Glomerular endothelial cell (primary cell): ENCODE results near the gene AFDN. TPM values are rescaled to one million over a fixed set of nuclear protein-coding genes. Genes with fewer than 3 reads are reported as not detected.
A peak's percentile ranks its signal among the peaks of the same experiment; 100 is the strongest.

Experiments used
- DNase-seq: peaks from one replicate; pipeline ENCODE4 v3.0.0-alpha.2; 2011; ENCODE audit warnings: low read depth, low spot score; ENCODE audit errors: extremely low read depth
- total RNA-seq: library from RNA; depleted of rRNA; stranded (reverse); fragments of >200 nt; gene quantifications from 2 replicates; pipeline ENCODE4 v1.2.3, GENCODE V29; 2015

AFDN gene
- total RNA-seq, 1 donor from 2014 or later: 114 TPM

- no peak for DNase-seq
Measured at GRCh38 chr6:167860550-167861226, 34.0 kb downstream of the AFDN start.

GRCh38 chr6:167861424-167861823 is 34.7 kb downstream of the AFDN start:
- no peak for DNase-seq

- DNase-seq: no peak
Measured at GRCh38 chr6:167863897-167864296, 37.2 kb downstream of the AFDN start.

GRCh38 chr6:167866642-167867041 is 39.9 kb downstream of the AFDN start:
- no peak for DNase-seq

GRCh38 chr6:167870321-167870720 is 43.6 kb downstream of the AFDN start:
- no peak for DNase-seq

GRCh38 chr6:167872538-167873210 is 46.0 kb downstream of the AFDN start:
- DNase-seq: no peak

- no peak for DNase-seq
Measured at GRCh38 chr6:167877994-167878779, 51.5 kb downstream of the AFDN start.

GRCh38 chr6:167879612-167880011 is 52.9 kb downstream of the AFDN start:
- no peak for DNase-seq

GRCh38 chr6:167881327-167881726 is 54.6 kb downstream of the AFDN start:
- DNase-seq: no peak

- no peak for DNase-seq
Measured at GRCh38 chr6:167882244-167882643, 55.5 kb downstream of the AFDN start.

GRCh38 chr6:167888098-167888497 is 61.4 kb downstream of the AFDN start:
- no peak for DNase-seq

- no peak for DNase-seq
Measured at GRCh38 chr6:167892835-167893815, 66.4 kb downstream of the AFDN start.

GRCh38 chr6:167894965-167895364 is 68.3 kb downstream of the AFDN start:
- DNase-seq: no peak

- no peak for DNase-seq
Measured at GRCh38 chr6:167896648-167897047, 69.9 kb downstream of the AFDN start.

GRCh38 chr6:167898673-167899311 is 72.1 kb downstream of the AFDN start:
- peak; percentile 31 for DNase-seq

- DNase-seq: no peak
Measured at GRCh38 chr6:167904791-167905190, 78.1 kb downstream of the AFDN start.

GRCh38 chr6:167906899-167907298 is 80.2 kb downstream of the AFDN start:
- DNase-seq: no peak

- DNase-seq: no peak
Measured at GRCh38 chr6:167907837-167908681, 81.3 kb downstream of the AFDN start.

GRCh38 chr6:167910007-167910406 is 83.3 kb downstream of the AFDN start:
- no peak for DNase-seq
